ENCODE data around the gene ANO1. TPM values are rescaled to one million over a fixed set of nuclear protein-coding genes. Genes with fewer than 3 reads are reported as not detected.

ANO1 gene
- total and polyA plus RNA-seq, 2 of the 8 experiments (the other 6 are each of a cell fraction or from before 2014, with no cell fraction given): 4.7 to 5.0 TPM

- Histone ChIP-seq H4K91ac (replicated peaks; ENCODE audit: insufficient read length, low read length) (no peak overlapping the region), H3K4me3 (ENCODE audit: extremely low read depth in 1 of 4, insufficient read depth in 2 of 4, low read depth in 3 of 4, low read length in 4 of 4) (no peak overlapping the region), H2BK20ac (ENCODE audit: low read length) (no peak overlapping the region), H4K5ac (ENCODE audit: insufficient read length, low read depth, low read length) (no peak overlapping the region), H3K14ac (ENCODE audit: insufficient read length) (no peak overlapping the region), H3K23ac (ENCODE audit: insufficient read length) (no peak overlapping the region), H4K8ac (ENCODE audit: extremely low read depth, insufficient read depth, low read length) (no peak overlapping the region), H3K4me1 (replicated peaks in 1 of 4; ENCODE audit: control insufficient read depth in 3 of 4, insufficient read depth in 4 of 4, low read length in 3 of 4) (peaks cover 0 to 5% (median 2%) of the 10 kb centered on the region in 4 experiments; a peak in 2 of 7 replicates), H3K27ac (ENCODE audit: low read depth, low read length) (no peak overlapping the region), H3K18ac (ENCODE audit: extremely low read depth, low read length) (no peak overlapping the region), H3K9ac (replicated peaks in 1 of 4; ENCODE audit: extremely low read depth in 1 of 4, low read depth in 3 of 4, low read length in 3 of 4) (no peak overlapping the region), H3K79me1 (ENCODE audit: low read depth, low read length) (no peaks in the 10 kb centered on the region), H3K27me3 (replicated peaks in 1 of 4; ENCODE audit: control insufficient read depth in 3 of 4, extremely low read depth in 1 of 4, insufficient read depth in 3 of 4, low read length in 3 of 4) (peaks cover 0 to 2% (median 0%) of the 10 kb centered on the region in 4 experiments; a peak in 2 of 7 replicates), H4K20me1 (replicated peaks in 1 of 2; ENCODE audit: control insufficient read depth in 1 of 2, insufficient read depth in 2 of 2, low read length in 2 of 2) (peaks cover 0 to 6% of the 10 kb centered on the region in 2 experiments), H2BK12ac (ENCODE audit: low read depth, low read length) (no peak overlapping the region), H2AFZ (ENCODE audit: low read length) (no peak overlapping the region), H3K79me2 (ENCODE audit: control insufficient read depth in 1 of 2, insufficient read depth in 2 of 2, low read length in 2 of 2) (no peaks in the 10 kb centered on the region), H2BK5ac (ENCODE audit: low read depth, low read length) (no peak overlapping the region), H2AK5ac (ENCODE audit: low read depth, low read length) (no peak overlapping the region), H3K9me3 (ENCODE audit: insufficient read depth in 2 of 2, low read depth in 1 of 2, low read length in 1 of 2) (peaks cover 0 to under 1% of the 10 kb centered on the region in 2 experiments; a peak in 1 of 4 replicates), H2BK120ac (replicated peaks; ENCODE audit: low read depth, low read length) (no peak overlapping the region), H3K56ac (replicated peaks; ENCODE audit: insufficient read length, low read depth, low read length) (no peak overlapping the region), H3K36me3 (ENCODE audit: control insufficient read depth in 2 of 4, insufficient read depth in 4 of 4, low read length in 3 of 4) (no peaks in the 10 kb centered on the region; a peak in 1 of 8 replicates), H3K23me2 (ENCODE audit: low read depth, low read length) (peaks cover 10% of the 10 kb centered on the region; the same call in 1 of the 2 replicates), H3K4ac (replicated peaks; ENCODE audit: insufficient read length, low read depth, low read length) (no peak overlapping the region), H2BK15ac (ENCODE audit: low read length) (no peak overlapping the region), H3K4me2 (ENCODE audit: insufficient read depth in 1 of 2, low read depth in 2 of 2, low read length in 2 of 2) (no peak overlapping the region)
- POLR2A ChIA-PET (ENCODE audit: partially characterized antibody): no interaction called here
- TF ChIP-seq SP1 (IDR thresholded peaks at IDR 0.05; ENCODE audit: low read depth, low read length) (no peak), E2F6 (IDR thresholded peaks at IDR 0.05) (no peak), SIN3A (conservative IDR thresholded peaks at IDR 0.05 in 1 of 2, IDR thresholded peaks at IDR 0.05 in 1 of 2; ENCODE audit: low read depth in 1 of 2, low read length in 2 of 2) (no peak), CBX8 (IDR thresholded peaks at IDR 0.05; ENCODE audit: borderline replicate concordance, low read depth, low read length) (no peak), ZNF274 (IDR thresholded peaks at IDR 0.05; ENCODE audit: borderline replicate concordance, extremely low read depth, low read length) (no peak), GTF2F1 (IDR thresholded peaks at IDR 0.05; ENCODE audit: borderline replicate concordance, low read depth, low read length) (no peak), HDAC2 (IDR thresholded peaks at IDR 0.05; ENCODE audit: borderline replicate concordance in 1 of 2, low read depth in 2 of 2, low read length in 2 of 2) (no peak), MAFK (IDR thresholded peaks at IDR 0.05; ENCODE audit: low read depth, low read length) (no peak), RAD21 (IDR thresholded peaks at IDR 0.05 in 1 of 2, conservative IDR thresholded peaks at IDR 0.05 in 1 of 2; ENCODE audit: low read depth in 2 of 2, low read length in 2 of 2) (no peak), POLR2AphosphoS5 (IDR thresholded peaks at IDR 0.05; ENCODE audit: low read depth, low read length) (no peak), EP300 (IDR thresholded peaks at IDR 0.05; ENCODE audit: borderline replicate concordance in 1 of 2, low read depth in 2 of 2, low read length in 2 of 2) (no peak)
- 99% methylated on average over 7 of the region's 7 CpGs; no CpG with 5 or more reads in 1 of the 2 experiments for WGBS, 2 experiments (ENCODE audit: extremely low coverage in 1 of 2, insufficient coverage in 1 of 2, insufficient read length in 1 of 2, insufficient replicate concordance in 2 of 2, low coverage in 1 of 2, low lambda C conversion rate in 2 of 2, missing lambda C conversion rate in 1 of 2)
- FAIRE-seq: no peak
- CTCF ChIA-PET (ENCODE audit: partially characterized antibody): interaction anchor here (0.8 to 5.1 kb wide), 7 partner anchors 10 to 167 kb away, joined by 3 to 37 read pairs (median 3); no protein-coding TSS in a partner anchor
- no peak for DNase-seq (ENCODE audit: low read depth in 1 of 2, low spot score in 2 of 2)
Observed at GRCh38 chr11:70030412-70030811, 47.7 kb upstream of the ANO1 start.
